HG02870 (cell line): ENCODE results near the gene MYO1H.

Source experiments
- ATAC-seq: cut with Tn5 transposase; IDR thresholded peaks from one replicate; pipeline ENCODE4 v1.9.1; 2021; ENCODE audit warnings: mild to moderate bottlenecking, moderate library complexity; ENCODE audit not compliant: unreplicated experiment

The MYO1H gene

DNA sequence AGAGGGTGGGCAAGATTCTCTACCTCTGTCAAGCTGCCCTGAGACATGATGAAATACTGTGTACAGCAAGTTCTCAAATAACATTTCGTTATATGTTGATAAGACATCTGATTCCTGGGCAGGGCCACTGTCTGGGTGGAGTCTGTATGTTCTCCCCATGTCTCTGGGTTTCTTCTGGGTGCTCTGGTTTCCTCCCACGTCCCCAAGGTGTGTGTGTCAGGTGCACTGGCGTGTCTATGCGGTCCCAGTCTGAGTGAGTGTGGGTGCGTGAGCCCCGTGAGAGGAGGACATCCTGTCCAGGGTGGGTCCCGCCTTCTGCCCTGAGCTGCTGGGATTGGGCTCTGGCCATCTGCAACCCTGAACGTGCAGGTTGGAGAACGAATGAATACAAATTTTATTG is 99.8 kb downstream of the MYO1H start:
- ATAC-seq, result no peak

DNA sequence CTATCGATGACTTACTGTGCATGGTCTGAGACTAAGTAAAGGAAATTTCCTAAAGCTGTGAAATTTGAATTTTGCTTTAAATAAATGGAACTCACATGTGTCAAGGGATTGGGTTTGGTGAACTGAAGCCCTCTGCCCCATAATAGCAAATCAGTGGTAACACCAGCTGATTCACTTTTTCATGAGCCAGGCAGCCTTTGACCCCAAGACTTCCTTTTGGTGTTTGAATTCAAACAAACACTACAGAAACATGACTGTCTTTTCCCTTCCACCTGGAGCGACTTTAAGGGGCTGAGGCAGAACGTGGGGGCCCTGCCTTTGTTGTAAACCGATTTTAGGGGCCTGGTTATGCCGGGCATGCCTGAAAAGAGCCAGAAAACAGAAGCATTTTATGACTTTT is 100.6 kb downstream of the MYO1H start:
- no peak for ATAC-seq

DNA sequence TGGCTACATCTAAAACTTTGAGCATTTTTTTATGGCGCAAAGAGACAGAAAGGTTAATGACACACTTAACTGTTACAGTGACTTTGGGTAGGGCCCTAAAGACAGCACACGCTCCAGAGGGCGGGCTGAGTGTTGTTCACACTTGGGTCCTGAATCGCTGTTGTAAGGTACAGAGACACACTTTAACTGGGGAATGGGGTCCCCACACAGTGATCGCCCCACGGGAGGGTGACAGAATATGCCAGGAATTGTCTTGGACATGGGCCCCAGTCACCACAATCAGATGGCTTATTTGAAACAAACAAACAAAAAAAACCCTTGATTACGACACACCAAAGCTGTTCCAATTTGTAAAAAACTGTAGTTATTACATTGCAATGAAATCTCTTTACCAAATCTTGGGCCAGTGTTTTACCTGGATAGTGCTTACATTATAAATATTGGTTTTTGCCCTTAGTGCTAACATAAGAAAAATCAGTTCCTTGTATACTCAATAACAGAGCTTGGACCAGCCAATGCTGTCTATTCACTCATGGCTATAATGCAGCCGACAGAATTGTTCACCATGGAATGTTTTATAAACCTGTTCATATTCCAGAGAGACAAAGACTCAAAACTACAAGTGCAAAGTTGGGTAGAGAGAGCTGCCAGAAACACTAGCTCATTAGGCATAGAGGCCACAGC is 101.1 kb downstream of the MYO1H start:
- no peak for ATAC-seq

DNA sequence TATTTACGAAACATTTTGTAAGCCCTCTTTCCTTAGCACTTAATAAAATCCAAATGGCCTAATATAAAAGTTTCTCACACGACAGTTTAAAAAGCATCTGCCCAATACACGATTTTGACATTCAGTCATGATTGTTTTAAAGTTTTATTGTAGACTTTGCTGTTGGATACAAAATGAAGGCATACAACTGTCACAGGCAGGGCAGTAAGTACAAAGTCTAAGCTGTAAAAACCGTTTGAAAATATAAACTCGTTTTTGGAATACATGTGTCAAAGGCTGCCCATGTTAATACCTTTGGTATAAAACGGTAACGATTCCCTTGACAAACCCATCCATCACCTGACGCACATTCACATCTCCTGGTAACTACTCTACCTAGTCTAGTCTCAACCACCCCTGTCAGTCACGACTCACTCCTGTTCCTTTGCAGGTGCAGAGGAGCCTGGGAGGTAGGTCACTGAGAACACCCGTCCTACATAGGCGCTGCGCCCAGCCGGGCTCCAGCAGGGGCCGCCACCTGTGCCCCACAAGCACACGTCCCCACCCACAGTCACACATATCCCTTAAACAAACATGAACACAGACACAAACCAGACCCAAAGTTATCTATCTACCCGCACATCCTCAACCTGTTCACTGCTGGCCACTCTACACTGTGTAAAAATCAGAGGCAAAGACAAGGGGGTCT is 102.3 kb downstream of the MYO1H start:
- ATAC-seq, result no peak

DNA sequence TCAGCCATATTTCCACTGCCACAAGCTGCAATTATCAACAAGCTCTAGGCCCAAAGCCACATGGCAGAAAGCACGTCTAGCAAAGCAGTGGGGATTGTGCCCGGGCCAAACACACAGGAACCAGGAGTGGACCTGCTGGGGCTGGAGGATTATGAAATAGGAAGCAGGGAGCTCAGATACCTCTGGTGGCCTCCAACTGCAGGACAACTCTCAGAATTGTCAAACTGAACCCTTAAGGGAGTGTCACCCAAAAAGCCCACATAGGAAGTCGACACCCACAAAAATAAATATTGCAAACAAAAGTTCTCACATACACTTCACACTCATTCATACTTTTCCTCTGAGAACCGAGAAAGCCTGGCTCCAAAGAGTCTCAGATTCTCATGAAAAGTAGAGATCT is 103.3 kb downstream of the MYO1H start:
- ATAC-seq, result no peak

DNA sequence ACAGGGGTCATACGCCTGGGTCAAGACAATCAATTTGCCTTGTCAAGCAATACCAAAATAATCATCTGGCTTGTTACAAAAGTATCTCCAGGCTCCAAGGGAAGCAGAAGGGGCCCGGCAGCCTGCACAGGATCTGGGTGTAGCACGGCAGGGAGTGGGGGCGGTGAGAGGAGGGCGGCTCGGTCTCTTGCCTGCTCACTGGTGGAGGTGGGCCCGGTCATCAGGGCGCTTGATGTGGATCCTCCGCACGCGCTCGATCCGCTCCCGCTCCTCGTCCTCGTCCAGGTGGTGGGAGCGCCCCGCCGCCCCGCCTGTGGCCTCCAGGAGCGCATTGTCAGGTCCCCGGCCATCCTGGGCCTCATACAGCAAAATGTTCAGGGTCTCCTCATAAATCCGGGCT is 103.7 kb downstream of the MYO1H start:
- ATAC-seq, result no peak

DNA sequence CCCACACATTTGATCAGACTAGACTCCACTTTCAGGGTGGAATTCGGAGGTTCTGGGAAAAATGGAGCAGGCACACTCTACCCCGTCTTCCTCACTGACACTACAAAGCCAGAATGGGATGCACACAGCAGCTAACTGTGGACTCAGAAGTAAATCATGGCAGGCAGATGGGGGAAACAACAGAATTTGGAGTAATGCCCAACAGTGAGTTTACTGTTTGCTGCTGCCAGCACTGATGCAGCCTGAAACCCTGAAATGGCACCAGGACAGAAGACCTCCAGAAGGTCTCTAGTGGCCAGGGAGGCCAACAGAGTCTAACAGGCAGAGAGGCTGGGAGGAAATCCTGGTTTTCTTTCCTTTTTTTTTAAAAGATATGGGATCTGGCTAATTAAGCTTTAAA is 104.8 kb downstream of the MYO1H start:
- ATAC-seq, result no peak

DNA sequence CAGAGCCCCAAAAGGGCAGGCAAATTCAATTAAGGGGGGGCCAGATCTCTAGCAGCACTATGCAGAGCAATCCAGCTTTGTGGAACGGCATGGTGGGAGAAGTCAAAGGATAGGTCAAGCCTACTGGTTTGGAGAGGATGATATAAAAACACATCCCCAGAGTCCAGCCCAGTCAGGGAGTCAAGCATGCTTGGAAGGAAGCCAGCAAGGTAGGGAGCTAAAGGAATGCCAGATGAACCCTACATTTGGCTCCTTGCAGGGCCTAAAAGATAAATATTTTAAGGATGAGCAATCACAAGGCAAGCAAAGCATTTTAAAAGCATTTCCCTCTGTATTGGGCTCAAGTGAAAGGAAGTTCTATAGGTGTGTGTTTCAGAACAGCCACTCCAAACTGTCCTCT is 108.0 kb downstream of the MYO1H start:
- ATAC-seq, result no peak

DNA sequence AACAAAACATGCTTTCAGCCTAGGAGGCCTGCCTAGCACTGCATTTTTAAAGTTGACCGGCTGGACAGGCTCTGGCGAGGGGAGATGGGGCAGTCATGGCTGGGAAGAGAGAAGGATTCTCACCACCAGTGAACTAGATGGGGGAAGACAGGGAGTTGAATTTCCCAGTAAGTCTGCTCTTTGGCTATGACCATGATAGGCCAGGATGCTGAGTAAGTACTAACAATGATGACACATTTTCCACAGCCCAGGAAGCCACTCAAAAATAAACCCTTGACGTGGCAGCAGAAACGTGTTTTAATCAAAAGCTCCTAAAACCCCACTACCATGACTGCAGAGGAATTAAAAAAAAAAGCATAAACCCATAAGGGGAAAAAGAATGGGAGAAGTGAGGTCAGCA is 110.4 kb downstream of the MYO1H start:
- no peak for ATAC-seq

DNA sequence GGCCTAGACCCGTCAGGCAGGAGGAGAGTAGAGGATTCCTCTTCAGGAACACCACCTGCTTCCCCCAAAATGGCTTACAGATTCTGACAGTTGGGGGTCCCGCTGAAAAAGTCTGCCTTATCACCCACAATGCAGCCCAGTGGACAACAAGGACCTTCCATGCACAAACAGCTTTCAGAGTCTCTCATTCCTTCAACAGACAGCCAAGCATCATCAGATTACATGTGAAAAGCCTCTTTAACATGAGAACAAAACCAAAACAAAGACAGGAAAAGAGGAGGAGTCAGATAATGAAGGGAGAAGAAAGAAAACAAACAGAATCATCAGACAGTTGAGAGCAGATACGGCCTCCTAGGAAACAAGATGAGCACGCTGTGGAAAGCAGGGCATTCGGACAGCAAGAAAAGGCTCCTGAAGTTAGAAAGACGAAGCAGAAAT is 111.1 kb downstream of the MYO1H start:
- ATAC-seq, result no peak

DNA sequence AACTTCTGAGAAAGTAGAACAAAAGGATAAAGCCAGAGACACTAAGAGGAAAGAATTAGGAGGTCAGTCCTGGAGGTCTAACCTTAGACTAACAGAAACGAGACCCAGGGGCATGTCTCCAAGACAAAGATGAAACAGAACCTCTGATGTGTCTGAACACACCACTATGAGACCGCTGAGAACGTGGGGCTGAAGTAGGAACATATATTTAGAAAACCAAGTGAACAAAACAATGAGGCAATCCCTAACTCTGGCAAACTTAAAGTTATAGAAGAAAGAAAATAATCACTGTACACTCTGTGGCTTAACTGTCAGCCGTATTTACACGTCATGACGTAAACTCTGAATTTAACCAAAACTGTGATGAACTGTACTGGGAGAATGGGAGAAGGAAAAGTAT is 111.5 kb downstream of the MYO1H start:
- no peak for ATAC-seq

DNA sequence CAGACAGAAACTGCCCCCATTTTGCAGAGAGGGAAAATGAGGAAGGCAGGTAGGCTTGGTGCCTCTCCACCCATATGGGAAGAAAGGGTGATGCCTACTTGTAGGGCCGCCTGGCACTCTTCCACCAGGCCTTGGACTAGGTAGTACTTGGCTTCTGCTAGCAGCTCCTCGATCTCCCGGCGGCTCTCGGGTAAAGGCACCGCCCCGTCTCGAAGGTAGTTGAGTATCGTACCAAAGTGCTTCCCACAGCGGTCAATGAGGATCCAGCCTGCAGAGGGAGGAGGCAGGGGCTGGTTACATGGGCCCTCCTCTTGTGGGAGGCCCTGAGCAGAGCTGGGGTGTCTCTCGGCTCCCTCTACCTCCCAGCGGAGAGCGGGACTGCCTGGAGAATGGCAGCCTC is 112.8 kb downstream of the MYO1H start:
- no peak for ATAC-seq

DNA sequence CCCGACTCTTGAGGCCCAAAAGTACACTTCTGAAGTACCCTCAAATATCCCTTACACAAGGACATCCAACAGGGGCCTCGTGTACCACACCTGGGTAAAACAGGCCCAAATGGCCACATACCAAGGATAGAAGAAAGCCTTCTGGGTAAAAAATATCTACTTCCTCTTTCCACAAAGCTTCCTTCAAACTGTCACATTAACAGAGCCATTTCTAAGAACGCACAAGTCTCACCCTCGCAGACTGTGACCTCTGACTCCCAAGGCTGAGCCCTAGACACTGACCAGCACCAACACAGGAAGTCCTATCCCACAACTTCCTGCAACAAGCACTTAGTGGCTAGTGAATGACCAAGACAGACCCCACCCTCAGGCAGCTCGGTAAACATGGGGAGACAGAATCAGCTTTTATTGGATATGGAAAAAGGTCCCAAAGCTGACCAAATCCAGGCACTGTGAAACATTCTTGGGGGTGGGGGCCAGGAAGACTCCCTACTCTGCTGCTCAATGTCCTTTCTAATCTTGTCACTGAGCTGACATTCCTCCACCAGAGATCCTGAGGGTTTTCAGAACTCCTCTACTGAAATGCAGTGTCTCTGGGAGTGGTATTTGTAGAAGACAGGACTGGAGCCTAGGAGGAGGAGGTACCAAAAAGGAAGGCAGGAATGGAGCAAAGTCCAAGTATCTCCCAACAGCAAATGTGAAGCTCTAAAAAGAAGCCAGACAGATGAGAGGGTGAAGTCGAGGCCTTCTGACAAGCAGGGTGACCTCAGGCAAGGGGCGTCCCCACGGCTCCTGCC is 113.5 kb downstream of the MYO1H start:
- no peak for ATAC-seq

DNA sequence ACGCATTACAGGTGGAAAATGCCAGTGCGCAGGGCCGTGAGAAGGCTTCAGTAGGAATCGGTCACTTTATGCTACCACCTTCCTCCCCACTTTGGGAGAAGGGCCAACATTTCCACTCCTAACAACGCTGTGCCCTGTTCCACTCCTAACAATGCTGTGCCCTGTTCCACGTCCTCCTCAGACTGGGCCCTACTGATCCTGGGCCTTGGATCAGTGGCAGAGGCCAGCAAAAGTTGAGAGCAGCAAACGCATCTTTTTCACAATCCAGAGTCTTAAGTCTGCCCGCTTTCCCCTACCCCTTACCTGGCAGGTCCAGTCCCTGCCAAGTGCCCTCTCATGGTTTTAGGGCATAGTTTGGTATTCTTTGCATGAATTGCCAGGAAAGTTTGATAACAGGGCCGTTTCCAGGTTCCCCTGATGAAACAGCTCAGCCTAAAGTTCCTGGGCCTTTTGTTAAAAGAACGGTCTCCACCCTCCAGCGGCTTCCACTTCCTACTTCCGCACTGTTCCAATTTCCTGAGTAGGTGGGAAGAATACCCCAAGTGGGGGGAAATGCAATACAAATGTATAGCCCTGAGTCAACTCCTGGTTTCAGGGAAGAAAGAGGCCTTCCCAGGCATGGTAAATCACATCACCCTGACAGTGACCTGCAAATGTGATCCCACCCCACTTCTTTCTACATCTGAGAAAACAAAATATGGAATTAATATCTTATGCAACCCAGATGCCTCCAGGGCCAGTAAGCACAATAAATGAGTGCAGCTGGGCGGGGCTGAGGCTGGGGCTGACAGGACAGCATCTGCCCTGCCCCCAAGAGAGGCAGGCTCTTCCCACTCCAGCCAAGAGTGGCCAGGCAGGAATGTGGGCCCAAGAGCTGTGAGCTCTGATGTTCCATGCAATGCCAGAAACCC is 114.4 kb downstream of the MYO1H start:
- no peak for ATAC-seq

DNA sequence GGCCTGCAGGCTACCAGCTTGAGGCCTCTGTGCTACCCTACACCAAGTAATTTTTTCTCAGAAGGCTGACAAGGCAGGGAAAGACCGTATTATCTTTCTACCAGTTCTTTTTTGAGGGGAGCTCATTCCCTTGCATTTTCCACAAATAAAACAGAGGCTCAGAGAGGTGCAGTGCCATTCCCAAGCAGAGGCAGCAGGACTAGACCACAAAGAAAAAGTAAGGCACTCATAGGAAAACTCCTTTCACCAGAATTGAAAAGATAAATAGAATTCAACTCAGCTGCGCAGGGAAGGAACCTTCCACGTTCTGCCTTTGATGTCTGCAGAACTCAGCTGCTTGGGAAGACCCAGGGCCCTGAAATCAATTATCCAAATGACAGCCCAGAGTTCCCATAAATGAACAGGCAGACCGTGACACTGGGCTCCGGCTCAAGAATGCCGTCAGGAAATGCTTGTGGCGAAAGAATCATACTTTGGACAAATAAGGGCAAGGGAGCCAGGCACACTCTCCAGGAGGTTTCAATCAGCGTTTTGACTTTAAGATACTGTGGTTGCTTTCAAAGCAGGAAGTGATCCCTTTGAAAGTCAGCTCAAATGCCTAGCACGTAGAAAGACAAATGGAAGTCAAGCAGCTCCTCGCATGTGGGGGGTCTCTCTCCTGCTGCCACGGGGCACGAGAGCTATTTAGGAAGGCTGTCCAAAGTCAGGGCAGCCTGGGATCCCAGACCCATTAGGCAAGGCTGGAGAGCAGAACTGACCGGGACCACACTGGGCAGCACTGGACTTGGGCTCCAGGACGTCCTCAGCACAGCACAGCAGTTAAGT is 115.4 kb downstream of the MYO1H start:
- ATAC-seq, result no peak

DNA sequence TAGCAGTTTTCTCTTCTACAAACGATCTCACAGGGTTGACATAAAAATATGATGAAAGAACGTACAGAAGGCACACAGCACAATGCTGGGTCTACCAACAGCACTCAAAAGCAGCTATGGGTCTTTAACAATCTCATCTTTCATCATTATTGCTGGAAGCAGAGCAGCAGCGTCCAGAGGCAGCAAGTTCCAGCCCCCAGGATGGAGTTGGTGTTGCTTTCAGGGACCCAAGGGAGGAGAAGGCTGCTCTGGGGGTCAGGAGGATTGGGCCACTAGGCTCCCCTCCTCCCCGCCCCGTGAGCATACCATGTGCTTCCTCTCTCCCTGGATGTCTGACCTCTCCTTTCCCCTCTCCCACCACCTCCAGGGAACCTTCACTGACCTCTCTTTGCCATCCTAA is 116.1 kb downstream of the MYO1H start:
- no peak for ATAC-seq

DNA sequence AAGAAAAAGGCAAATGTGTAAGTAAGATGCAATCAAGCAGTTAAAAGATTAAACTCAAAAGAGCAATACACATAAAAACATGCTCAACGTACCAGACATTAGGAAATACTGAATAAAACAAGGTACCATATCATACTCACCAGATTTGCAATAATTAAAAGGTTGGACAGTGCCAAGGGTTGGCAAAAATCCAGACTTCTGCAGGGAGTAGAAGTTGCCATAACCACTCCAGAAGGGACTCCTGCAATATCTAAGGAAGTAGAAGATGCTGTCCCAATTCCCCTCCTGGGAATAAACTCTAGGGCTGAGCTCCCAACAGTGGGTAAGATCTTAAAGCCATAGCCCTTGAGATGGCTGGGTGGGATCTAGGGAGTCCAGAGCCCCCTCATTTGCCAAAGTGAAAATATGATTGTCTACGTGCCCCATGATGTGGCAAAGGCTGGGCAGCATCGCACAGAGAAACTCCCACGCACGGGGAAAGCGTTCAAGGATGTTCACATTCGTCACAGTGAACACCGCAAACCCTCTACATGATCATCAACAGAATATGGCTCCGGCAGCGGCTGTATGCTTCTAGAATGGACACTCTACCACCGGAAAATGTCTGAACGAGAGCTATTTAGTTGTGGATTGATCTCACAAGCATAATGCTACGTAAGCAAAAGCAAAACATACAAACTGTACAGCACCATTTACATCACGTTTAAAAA is 117.1 kb downstream of the MYO1H start:
- no peak for ATAC-seq

DNA sequence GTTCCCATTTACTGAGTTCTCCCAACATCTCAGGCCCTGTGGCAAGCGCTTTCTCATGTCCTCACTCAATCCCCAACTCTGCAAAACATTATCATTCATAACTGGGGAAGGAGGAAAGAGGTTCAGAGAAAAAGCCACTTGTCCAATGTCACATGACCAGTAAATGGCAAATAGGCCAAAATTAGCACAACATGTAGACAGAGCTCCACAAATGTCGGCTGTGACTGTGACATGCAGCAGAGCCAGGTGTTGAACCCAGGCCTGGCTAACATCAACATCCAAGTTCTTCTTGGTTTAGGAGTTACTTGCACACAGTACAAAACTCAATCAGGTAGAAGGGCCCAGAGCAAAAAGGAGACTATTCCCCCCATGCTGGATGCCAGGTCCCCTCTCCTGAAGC is 118.6 kb downstream of the MYO1H start:
- ATAC-seq, result no peak

DNA sequence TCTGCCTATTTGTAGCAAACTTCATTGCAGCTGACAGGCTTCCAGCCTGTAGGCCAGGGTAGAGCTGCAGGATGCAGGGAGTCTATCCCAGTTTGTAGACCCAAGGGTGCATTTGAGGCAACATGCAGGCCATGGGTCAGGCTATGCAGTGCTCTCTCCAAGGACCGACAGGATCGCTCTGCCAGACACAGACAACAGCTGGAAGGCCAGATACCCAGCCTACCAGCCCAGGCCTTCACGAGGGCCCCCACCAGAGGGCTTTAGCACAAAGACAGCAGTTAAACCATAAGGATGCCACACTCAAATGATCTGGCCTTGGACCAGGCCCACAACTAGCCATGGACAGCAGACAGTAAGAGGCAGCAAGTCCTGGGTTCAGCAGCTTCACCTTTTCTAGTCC is 119.1 kb downstream of the MYO1H start:
- no peak for ATAC-seq
